ENCODE results near the gene RAB32. TPM values are rescaled to one million over a fixed set of nuclear protein-coding genes. Genes with fewer than 3 reads are reported as not detected.

The RAB32 gene
- total RNA-seq, 1 experiment from 2014 or later = 21.4 TPM

GRCh38 chr6:146590492-146590891, 46.9 kb downstream of the RAB32 start:
- H2AFZ ChIP-seq = no peak overlapping the region
- BruUV-seq (replicated peaks) = no TSS peak
- no peaks in the 10 kb centered on the region for H4K20me1 ChIP-seq (ENCODE audit: insufficient read depth)
- H3K9me2 ChIP-seq (ENCODE audit: insufficient read depth) = no peaks in the 10 kb centered on the region
- no peaks in the 10 kb centered on the region for H3K36me3 ChIP-seq (ENCODE audit: low read depth)
- no peaks in the 10 kb centered on the region for H3K79me2 ChIP-seq (ENCODE audit: low read depth)
- H3K4me2 ChIP-seq = no peak overlapping the region
- no peak for DNase-seq
- no peaks in the 10 kb centered on the region for H3F3A ChIP-seq (ENCODE audit: insufficient read depth, low read depth)
- no peak overlapping the region for H3K4me3 ChIP-seq
- H3K27me3 ChIP-seq (ENCODE audit: insufficient read depth, low read depth) = no peaks in the 10 kb centered on the region
- H3K4me1 ChIP-seq (replicated peaks; ENCODE audit: insufficient read depth) = no peaks in the 10 kb centered on the region
- TF ChIP-seq, protein P1, sequence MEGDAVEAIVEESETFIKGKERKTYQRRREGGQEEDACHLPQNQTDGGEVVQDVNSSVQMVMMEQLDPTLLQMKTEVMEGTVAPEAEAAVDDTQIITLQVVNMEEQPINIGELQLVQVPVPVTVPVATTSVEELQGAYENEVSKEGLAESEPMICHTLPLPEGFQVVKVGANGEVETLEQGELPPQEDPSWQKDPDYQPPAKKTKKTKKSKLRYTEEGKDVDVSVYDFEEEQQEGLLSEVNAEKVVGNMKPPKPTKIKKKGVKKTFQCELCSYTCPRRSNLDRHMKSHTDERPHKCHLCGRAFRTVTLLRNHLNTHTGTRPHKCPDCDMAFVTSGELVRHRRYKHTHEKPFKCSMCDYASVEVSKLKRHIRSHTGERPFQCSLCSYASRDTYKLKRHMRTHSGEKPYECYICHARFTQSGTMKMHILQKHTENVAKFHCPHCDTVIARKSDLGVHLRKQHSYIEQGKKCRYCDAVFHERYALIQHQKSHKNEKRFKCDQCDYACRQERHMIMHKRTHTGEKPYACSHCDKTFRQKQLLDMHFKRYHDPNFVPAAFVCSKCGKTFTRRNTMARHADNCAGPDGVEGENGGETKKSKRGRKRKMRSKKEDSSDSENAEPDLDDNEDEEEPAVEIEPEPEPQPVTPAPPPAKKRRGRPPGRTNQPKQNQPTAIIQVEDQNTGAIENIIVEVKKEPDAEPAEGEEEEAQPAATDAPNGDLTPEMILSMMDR (conservative IDR thresholded peaks at IDR 0.05) = no peak
- TF ChIP-seq EZH2 (IDR thresholded peaks at IDR 0.05; ENCODE audit: low read depth) = no peak
- intact Hi-C loops (cut with micrococcal nuclease; ENCODE audit: unreplicated experiment) = no loop called here
- ChIA-PET POLR2A (ENCODE audit: unreplicated experiment) (no interaction called here), CTCF (no interaction called here)
- H3K27ac ChIP-seq = no peak overlapping the region
- H3K9me3 ChIP-seq (ENCODE audit: insufficient read depth, low read depth) = 0 out of 2 replicates have a peak, but pooled peaks cover 5% of the 10 kb centered on the region

GRCh38 chr6:146592451-146592850, 48.8 kb downstream of the RAB32 start:
- DNase-seq = no peak
- intact Hi-C loops (cut with micrococcal nuclease; ENCODE audit: unreplicated experiment) = no loop called here
- H3K27ac ChIP-seq = no peak overlapping the region
- H3K36me3 ChIP-seq (ENCODE audit: low read depth) = no peaks in the 10 kb centered on the region
- ChIA-PET POLR2A (ENCODE audit: unreplicated experiment) (no interaction called here), CTCF (no interaction called here)
- no peaks in the 10 kb centered on the region for H3K79me2 ChIP-seq (ENCODE audit: low read depth)
- 0 out of 2 replicates have a peak, but pooled peaks cover 5% of the 10 kb centered on the region for H3K9me3 ChIP-seq (ENCODE audit: insufficient read depth, low read depth)
- no peaks in the 10 kb centered on the region for H4K20me1 ChIP-seq (ENCODE audit: insufficient read depth)
- H2AFZ ChIP-seq = no peak overlapping the region
- no TSS peak for BruUV-seq (replicated peaks)
- no peaks in the 10 kb centered on the region for H3K9me2 ChIP-seq (ENCODE audit: insufficient read depth)
- TF ChIP-seq, protein P1 (conservative IDR thresholded peaks at IDR 0.05) = no peak
- no peak for TF ChIP-seq EZH2 (IDR thresholded peaks at IDR 0.05; ENCODE audit: low read depth)
- no peak overlapping the region for H3K4me2 ChIP-seq
- no peaks in the 10 kb centered on the region for H3F3A ChIP-seq (ENCODE audit: insufficient read depth, low read depth)
- H3K27me3 ChIP-seq (ENCODE audit: insufficient read depth, low read depth) = no peaks in the 10 kb centered on the region
- no peak overlapping the region for H3K4me3 ChIP-seq
- H3K4me1 ChIP-seq (replicated peaks; ENCODE audit: insufficient read depth) = no peaks in the 10 kb centered on the region

DNA sequence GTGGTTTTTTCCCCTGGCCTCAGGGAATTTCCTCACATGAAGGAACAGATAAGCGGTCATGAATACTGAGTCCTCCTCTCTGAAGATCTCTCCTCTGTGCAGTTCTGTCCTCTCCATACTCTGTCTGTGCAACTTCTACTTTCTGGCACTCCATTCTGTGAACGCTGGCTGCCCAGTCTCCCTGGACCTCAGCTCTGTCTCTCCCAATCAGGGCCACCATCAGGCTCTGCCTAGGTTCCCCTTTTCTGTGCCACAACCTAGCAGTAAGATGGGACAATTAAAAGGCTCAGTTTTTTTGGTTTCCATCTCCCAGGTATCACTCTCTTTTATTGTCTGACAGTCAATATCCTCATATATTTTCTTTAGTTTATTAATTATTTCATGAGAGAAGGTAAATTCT, 50.4 kb downstream of the RAB32 start:
- Histone ChIP-seq H2AFZ (no peak overlapping the region), H3K27ac (no peak overlapping the region), H3K4me3 (no peak overlapping the region), H3K9me3 (ENCODE audit: insufficient read depth, low read depth) (no peaks in the 10 kb centered on the region), H3K4me1 (replicated peaks; ENCODE audit: insufficient read depth) (no peaks in the 10 kb centered on the region), H3F3A (ENCODE audit: insufficient read depth, low read depth) (no peaks in the 10 kb centered on the region), H3K9me2 (ENCODE audit: insufficient read depth) (no peaks in the 10 kb centered on the region), H3K36me3 (ENCODE audit: low read depth) (no peaks in the 10 kb centered on the region), H4K20me1 (ENCODE audit: insufficient read depth) (no peaks in the 10 kb centered on the region), H3K79me2 (ENCODE audit: low read depth) (no peaks in the 10 kb centered on the region), H3K4me2 (no peak overlapping the region), H3K27me3 (ENCODE audit: insufficient read depth, low read depth) (no peaks in the 10 kb centered on the region)
- no peak for DNase-seq
- intact Hi-C loops (cut with micrococcal nuclease; ENCODE audit: unreplicated experiment) = no loop called here
- ChIA-PET POLR2A (ENCODE audit: unreplicated experiment) (no interaction called here), CTCF (no interaction called here)
- no TSS peak for BruUV-seq (replicated peaks)
- TF ChIP-seq, protein P1 (conservative IDR thresholded peaks at IDR 0.05) = no peak
- no peak for TF ChIP-seq EZH2 (IDR thresholded peaks at IDR 0.05; ENCODE audit: low read depth)

All from PC-9 (cell line).